Measurements from ENCODE around the gene HPDL.

DNA sequence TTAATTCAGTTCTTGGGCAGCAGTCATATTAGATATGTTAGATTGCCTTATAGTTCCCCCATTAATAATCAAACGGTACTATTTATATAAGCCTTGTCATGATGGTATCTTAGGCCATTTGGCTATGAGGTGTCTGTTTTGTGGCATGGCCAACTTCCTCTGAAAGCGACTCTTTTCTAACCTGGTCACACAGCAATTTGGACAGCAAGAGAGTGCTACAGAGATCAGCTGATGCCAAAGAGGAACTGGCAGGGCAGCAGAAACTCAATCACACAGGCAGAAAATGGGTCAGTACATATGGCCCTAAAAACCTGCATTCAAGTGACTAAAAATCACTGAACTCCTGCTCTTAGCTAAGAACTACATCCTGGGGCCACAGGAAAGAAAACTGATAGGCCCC is 27.0 kb downstream of the HPDL start:
- TF ChIP-seq, protein P1, sequence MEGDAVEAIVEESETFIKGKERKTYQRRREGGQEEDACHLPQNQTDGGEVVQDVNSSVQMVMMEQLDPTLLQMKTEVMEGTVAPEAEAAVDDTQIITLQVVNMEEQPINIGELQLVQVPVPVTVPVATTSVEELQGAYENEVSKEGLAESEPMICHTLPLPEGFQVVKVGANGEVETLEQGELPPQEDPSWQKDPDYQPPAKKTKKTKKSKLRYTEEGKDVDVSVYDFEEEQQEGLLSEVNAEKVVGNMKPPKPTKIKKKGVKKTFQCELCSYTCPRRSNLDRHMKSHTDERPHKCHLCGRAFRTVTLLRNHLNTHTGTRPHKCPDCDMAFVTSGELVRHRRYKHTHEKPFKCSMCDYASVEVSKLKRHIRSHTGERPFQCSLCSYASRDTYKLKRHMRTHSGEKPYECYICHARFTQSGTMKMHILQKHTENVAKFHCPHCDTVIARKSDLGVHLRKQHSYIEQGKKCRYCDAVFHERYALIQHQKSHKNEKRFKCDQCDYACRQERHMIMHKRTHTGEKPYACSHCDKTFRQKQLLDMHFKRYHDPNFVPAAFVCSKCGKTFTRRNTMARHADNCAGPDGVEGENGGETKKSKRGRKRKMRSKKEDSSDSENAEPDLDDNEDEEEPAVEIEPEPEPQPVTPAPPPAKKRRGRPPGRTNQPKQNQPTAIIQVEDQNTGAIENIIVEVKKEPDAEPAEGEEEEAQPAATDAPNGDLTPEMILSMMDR (IDR thresholded peaks at IDR 0.05): no peak
- no peak for TF ChIP-seq POLR2A (IDR thresholded peaks at IDR 0.05)

Data from Peyer's patch (tissue), 4 donors.